SK-N-SH (cell line): Measurements from ENCODE around the gene CIT.

Experiments
- CTCF ChIP-seq: fragments of 200-600 bp; sonication (generic); IDR thresholded peaks from 2 replicates; pipeline ENCODE4 v1.6.1; 2017; ENCODE audit warnings: antibody characterized with exemption, mild to moderate bottlenecking, moderate library complexity
- NFIC ChIP-seq: IDR thresholded peaks from 2 replicates; pipeline ENCODE4 v1.4.0; 2012; ENCODE audit warnings: borderline replicate concordance
- NRF1 ChIP-seq: IDR thresholded peaks from 2 replicates; pipeline ENCODE4 v1.6.1; 2012; ENCODE audit warnings: low read depth, mild to moderate bottlenecking, low read length
- POLR2AphosphoS5 ChIP-seq: IDR thresholded peaks from 2 replicates; pipeline ENCODE4 v1.6.1; 2012; ENCODE audit warnings: low read depth, low read length
- RAD21 ChIP-seq: IDR thresholded peaks from 2 replicates; pipeline ENCODE4 v1.6.1; 2012; ENCODE audit warnings: mild to moderate bottlenecking, low read length
- TF ChIP-seq, protein P1 (sequence below): IDR thresholded peaks from 2 replicates; pipeline ENCODE4 v1.6.1; 2012; ENCODE audit warnings: mild to moderate bottlenecking, low read depth, low read length, moderate library complexity

DNA sequence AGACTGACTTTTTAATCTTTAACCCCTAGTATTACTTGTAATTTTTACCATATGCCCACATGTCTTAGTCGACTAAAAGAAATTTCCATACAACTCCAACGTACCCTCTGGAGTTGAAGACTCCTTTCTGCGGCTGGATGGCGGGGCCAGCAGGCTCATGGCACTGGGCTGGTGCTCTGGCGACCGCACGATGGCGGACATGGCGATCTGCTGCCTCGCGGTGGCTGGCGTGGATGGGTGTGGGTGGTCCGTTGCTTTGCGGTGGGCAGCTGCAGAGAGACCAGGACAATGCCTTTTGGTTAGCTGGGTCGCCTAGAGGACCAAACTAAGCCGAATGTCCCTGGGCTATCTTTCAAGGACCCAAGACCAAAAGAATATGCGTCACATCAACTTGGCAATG, 159.0 kb downstream of the CIT start:
- TF ChIP-seq NFIC (no peak), NRF1 (no peak), RAD21 (no peak), CTCF (no peak), POLR2AphosphoS5 (no peak)
- TF ChIP-seq, protein P1, sequence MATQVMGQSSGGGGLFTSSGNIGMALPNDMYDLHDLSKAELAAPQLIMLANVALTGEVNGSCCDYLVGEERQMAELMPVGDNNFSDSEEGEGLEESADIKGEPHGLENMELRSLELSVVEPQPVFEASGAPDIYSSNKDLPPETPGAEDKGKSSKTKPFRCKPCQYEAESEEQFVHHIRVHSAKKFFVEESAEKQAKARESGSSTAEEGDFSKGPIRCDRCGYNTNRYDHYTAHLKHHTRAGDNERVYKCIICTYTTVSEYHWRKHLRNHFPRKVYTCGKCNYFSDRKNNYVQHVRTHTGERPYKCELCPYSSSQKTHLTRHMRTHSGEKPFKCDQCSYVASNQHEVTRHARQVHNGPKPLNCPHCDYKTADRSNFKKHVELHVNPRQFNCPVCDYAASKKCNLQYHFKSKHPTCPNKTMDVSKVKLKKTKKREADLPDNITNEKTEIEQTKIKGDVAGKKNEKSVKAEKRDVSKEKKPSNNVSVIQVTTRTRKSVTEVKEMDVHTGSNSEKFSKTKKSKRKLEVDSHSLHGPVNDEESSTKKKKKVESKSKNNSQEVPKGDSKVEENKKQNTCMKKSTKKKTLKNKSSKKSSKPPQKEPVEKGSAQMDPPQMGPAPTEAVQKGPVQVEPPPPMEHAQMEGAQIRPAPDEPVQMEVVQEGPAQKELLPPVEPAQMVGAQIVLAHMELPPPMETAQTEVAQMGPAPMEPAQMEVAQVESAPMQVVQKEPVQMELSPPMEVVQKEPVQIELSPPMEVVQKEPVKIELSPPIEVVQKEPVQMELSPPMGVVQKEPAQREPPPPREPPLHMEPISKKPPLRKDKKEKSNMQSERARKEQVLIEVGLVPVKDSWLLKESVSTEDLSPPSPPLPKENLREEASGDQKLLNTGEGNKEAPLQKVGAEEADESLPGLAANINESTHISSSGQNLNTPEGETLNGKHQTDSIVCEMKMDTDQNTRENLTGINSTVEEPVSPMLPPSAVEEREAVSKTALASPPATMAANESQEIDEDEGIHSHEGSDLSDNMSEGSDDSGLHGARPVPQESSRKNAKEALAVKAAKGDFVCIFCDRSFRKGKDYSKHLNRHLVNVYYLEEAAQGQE: no peak
